ENCODE data around the gene PLXNB1.

DNA sequence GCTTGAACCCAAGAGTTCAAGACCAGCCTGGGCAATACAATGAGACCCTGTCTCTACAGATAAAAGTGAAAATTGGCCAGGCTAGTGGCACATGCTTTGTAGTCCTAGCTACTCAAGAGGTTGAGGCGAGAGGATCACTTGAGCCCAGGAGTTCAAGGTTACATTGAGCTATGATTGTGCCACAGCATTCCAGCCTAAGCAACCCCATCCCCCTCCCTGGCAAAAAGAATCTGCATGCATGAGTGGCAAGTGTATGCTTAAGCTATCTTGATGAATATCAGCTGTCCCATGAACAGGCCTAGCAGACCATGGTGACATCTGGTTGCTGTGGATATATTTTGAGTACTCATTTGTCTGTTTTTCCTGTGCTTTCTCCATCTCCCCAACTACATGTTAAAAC lies 21.4 kb upstream of the PLXNB1 start:
- TF ChIP-seq, protein P1, sequence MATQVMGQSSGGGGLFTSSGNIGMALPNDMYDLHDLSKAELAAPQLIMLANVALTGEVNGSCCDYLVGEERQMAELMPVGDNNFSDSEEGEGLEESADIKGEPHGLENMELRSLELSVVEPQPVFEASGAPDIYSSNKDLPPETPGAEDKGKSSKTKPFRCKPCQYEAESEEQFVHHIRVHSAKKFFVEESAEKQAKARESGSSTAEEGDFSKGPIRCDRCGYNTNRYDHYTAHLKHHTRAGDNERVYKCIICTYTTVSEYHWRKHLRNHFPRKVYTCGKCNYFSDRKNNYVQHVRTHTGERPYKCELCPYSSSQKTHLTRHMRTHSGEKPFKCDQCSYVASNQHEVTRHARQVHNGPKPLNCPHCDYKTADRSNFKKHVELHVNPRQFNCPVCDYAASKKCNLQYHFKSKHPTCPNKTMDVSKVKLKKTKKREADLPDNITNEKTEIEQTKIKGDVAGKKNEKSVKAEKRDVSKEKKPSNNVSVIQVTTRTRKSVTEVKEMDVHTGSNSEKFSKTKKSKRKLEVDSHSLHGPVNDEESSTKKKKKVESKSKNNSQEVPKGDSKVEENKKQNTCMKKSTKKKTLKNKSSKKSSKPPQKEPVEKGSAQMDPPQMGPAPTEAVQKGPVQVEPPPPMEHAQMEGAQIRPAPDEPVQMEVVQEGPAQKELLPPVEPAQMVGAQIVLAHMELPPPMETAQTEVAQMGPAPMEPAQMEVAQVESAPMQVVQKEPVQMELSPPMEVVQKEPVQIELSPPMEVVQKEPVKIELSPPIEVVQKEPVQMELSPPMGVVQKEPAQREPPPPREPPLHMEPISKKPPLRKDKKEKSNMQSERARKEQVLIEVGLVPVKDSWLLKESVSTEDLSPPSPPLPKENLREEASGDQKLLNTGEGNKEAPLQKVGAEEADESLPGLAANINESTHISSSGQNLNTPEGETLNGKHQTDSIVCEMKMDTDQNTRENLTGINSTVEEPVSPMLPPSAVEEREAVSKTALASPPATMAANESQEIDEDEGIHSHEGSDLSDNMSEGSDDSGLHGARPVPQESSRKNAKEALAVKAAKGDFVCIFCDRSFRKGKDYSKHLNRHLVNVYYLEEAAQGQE (IDR thresholded peaks at IDR 0.05; ENCODE audit: insufficient replicate concordance, low read depth) = no peak
- TF ChIP-seq, protein P2, sequence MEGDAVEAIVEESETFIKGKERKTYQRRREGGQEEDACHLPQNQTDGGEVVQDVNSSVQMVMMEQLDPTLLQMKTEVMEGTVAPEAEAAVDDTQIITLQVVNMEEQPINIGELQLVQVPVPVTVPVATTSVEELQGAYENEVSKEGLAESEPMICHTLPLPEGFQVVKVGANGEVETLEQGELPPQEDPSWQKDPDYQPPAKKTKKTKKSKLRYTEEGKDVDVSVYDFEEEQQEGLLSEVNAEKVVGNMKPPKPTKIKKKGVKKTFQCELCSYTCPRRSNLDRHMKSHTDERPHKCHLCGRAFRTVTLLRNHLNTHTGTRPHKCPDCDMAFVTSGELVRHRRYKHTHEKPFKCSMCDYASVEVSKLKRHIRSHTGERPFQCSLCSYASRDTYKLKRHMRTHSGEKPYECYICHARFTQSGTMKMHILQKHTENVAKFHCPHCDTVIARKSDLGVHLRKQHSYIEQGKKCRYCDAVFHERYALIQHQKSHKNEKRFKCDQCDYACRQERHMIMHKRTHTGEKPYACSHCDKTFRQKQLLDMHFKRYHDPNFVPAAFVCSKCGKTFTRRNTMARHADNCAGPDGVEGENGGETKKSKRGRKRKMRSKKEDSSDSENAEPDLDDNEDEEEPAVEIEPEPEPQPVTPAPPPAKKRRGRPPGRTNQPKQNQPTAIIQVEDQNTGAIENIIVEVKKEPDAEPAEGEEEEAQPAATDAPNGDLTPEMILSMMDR (IDR thresholded peaks at IDR 0.05; ENCODE audit: insufficient read depth, low read length) = no peak
- no peak for TF ChIP-seq POLR2AphosphoS5 (IDR thresholded peaks at IDR 0.05; ENCODE audit: low read depth)
- no peak for TF ChIP-seq GABPA (IDR thresholded peaks at IDR 0.05; ENCODE audit: low read depth)
- TF ChIP-seq SPI1 (IDR thresholded peaks at IDR 0.05; ENCODE audit: borderline replicate concordance, low read depth) = no peak

Measured in HL-60 (cell line).